AG09309 (cell line): Measurements from ENCODE around the gene PPIB.

ENCODE experiments used
- DNase-seq: peaks from one replicate; pipeline ENCODE4 v3.0.0-alpha.2; 2010; ENCODE audit warnings: low read depth
- H3K4me3 ChIP-seq: 2 replicates; pipeline ENCODE4 v1.5.1; 2011; ENCODE audit warnings: mild to moderate bottlenecking, low read depth, low read length, moderate library complexity; ENCODE audit not compliant: control insufficient read depth
- TF ChIP-seq, protein P1 (sequence below): IDR thresholded peaks from 2 replicates; pipeline ENCODE4 v1.5.1; 2011; ENCODE audit warnings: mild to moderate bottlenecking, low read depth, low read length, inconsistent platforms; ENCODE audit not compliant: insufficient read depth, control insufficient read depth; ENCODE audit errors: missing control alignments

Gene PPIB

DNA sequence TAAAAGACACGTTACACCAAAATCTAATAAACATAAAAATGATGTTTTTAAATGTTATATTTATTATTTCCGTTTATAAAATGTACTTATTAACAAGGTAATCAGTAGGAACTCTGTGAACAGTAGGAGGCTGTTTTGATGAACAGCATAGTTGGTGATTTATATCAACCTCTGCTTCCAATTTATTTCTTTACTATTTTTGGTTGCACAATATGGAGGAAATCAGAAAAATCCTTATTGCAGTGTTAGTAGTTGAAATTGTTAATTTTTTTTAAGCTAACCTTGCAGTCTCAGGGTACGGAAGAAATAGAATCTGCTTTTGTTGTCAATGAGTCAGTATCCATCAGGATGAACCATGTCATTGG, 16.3 kb downstream of the PPIB start:
- no peak overlapping the region for H3K4me3 ChIP-seq
- DNase-seq: no peak
- TF ChIP-seq, protein P1, sequence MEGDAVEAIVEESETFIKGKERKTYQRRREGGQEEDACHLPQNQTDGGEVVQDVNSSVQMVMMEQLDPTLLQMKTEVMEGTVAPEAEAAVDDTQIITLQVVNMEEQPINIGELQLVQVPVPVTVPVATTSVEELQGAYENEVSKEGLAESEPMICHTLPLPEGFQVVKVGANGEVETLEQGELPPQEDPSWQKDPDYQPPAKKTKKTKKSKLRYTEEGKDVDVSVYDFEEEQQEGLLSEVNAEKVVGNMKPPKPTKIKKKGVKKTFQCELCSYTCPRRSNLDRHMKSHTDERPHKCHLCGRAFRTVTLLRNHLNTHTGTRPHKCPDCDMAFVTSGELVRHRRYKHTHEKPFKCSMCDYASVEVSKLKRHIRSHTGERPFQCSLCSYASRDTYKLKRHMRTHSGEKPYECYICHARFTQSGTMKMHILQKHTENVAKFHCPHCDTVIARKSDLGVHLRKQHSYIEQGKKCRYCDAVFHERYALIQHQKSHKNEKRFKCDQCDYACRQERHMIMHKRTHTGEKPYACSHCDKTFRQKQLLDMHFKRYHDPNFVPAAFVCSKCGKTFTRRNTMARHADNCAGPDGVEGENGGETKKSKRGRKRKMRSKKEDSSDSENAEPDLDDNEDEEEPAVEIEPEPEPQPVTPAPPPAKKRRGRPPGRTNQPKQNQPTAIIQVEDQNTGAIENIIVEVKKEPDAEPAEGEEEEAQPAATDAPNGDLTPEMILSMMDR: no peak

DNA sequence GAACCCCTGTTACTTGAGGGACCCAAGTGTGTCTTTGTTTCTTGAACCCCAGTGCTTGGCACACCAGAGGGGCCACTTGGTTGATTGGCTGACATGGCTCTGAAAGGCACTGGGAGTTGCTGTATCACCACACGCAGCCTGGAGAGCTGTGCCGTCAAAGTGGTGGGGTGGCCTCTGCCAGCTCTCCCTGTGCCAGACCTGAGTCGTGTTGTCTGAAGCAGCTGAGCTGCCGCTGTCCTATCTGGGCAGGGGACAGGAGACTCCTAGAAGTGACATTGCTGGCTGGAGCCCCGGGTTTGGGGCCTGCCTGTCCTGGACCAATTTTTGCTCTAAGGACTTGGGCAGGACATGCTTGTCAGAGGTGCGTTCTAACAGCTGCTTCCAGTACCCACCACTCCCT, 16.8 kb downstream of the PPIB start:
- no peak overlapping the region for H3K4me3 ChIP-seq
- no peak for DNase-seq
- TF ChIP-seq, protein P1: no peak

DNA sequence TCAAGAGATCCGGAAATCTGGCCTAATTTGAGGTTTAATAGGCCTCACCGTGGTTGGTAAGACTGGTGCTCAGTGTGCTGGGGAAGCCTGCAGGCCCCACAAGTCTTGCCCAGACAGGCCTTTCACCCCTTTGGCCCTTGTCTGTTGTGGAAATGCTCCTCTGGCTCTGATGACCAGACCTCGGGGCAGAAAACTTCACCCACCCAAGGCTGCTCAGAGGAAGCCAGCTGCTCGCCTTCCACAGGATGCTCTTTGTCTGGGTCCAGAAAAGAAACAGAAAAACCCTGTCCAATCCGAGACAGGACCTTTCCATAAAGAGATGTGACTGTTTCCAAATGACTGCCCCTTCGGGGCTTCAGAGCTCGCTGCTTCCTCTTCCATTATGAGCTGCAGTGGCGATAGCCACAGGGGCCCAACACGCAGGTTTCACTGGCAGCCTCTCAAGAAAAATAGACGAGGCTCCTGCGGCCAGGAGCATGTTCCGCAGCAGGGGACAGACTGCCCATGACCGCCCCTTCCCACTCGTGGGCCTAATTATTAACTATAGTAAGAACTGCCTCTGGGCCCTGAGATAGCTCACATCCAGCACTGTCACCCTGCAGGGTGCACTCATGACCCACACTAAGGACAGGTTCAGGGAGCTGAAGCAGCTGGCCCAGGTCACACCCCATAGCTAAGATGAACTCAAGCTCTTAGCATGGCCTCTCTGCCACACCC, 18.1 kb downstream of the PPIB start:
- H3K4me3 ChIP-seq: no peak overlapping the region
- TF ChIP-seq, protein P1: no peak
- no peak for DNase-seq

DNA sequence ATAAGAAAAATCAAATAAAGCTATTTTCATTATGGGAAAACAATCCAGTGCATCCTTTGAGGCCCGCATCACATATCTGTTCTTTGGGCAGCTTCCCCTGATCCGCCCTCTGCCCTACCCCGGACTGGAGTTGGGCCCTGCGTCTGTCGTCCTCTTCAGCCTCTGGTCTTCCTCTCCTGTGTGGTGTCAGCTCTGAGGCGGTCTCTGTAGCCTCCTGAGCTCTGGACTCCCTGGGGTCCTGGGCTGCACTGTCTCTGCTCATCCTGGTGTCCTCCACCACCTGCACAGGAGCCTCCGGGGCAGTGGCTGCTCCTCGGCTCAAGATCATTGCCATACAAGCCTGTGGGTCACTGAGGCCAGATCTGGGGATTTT, 18.6 kb downstream of the PPIB start:
- no peak for DNase-seq
- TF ChIP-seq, protein P1: no peak
- no peak overlapping the region for H3K4me3 ChIP-seq

DNA sequence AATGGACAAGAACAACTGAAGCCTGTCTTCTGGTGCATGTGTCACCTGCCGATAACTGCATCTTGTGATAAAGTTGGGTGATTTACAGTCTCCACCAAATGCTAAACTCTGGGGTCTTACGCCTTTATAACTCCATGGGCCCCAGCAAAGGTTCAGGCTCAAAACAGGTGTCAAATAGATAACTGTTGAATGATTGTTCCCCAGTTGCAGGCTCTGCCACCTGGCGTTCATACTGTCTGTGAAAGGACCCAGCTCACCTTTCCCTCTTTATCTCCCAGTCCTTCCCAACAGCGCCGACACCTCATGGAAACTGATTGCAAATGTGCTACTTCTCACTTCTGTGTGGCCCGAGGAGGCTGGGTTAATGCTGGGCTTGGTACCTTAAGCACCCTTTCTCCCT, 19.5 kb downstream of the PPIB start:
- no peak for DNase-seq
- H3K4me3 ChIP-seq: no peak overlapping the region
- TF ChIP-seq, protein P1: no peak

DNA sequence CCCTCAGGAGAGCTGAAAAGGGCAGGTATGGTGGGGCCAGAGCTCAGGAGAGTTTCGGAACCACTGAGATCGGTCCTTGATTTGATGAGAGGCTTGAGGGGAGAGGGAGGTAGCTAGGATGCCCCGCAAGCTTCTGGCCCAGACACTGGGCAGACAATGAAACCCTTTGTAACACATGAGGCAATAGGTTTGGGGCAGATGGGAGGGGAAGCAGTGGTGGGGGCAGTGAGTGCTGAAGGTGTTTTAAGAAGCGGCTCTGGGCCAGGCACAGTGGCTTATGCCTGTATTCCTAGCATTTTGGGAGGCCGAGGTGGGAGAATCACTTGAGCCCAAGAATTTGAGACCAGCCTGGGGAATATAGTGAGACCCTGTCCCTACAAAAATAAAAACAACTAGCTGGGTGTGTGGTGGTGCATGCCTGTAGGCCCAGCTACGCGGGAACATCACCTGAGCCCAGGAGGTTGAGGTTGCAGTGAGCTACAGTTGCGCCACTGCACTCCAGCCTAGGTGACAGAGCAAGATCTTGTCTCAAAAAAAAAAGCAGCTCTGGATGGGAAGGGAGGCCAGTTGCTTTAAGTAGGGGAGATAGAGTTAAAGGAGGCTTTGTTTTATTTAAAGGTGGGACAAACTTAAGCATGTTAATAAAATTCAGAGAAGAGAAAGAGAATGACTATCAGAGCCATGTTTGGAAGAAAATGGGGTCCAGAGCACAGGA, 20.9 kb downstream of the PPIB start:
- TF ChIP-seq, protein P1: no peak
- H3K4me3 ChIP-seq: no peak overlapping the region
- no peak for DNase-seq
